Left colon (tissue), 2 donors: ENCODE results near the gene MEIKIN. TPM values are rescaled to one million over a fixed set of nuclear protein-coding genes. Genes with fewer than 3 reads are reported as not detected.
"Not testable (repeated sequence)": the region's sequence is repeated elsewhere in the genome, so short reads cannot be mapped to it uniquely, and the experiment has no call there.

ENCODE experiments used
- ATAC-seq: fragments of 200-7000 bp; cut with Tn5 transposase; one replicate; pipeline ENCODE4 v1.9.1; 2020; ENCODE audit warnings: mild to moderate bottlenecking, moderate library complexity
- DNase-seq, 2 donors: peaks; one replicate each; pipeline ENCODE4 v3.0.0-alpha.2; 2020
- intact Hi-C, 2 donors: fragments of 100-400 bp; cut with DNase I in 1 of 2; cut with micrococcal nuclease in 1 of 2; formaldehyde crosslinking; loops; one replicate each; pipeline versions ENCODE4 v1.11.2 to v1.14.0; 2022; cut with DNase I, micrococcal nuclease
- total RNA-seq, 2 donors: library from RNA; stranded (reverse); fragmentation: NEBNext Ultra II Directional; extraction: Animal tissue kit (Norgen Biotek cat#: 25700); gene quantifications; one replicate each; pipeline ENCODE4 v1.2.1, GENCODE V29; 2021
- donor health status: DM: no; HTN: no; CAD: no.
- donor health status: DM: yes; HTN: yes; CAD: no.

The MEIKIN gene
- total RNA-seq, 2 donors from 2014 or later: not detected

GRCh38 chr5:131932235-131932634 is 13.2 kb downstream of the MEIKIN start:
- DNase-seq (no peak), ATAC-seq (no peak)
- intact Hi-C loops: no loop called here

GRCh38 chr5:131928957-131929356 is 16.5 kb downstream of the MEIKIN start:
- intact Hi-C loops: no loop called here
- DNase-seq (no peak), ATAC-seq (no peak)

GRCh38 chr5:131926168-131926567 is 19.3 kb downstream of the MEIKIN start:
- ATAC-seq (no peak), DNase-seq (no peak)
- intact Hi-C loops: no loop called here

GRCh38 chr5:131916481-131916880 is 29.0 kb downstream of the MEIKIN start:
- ATAC-seq (no peak), DNase-seq (no peak)
- intact Hi-C loops: no loop called here

DNA sequence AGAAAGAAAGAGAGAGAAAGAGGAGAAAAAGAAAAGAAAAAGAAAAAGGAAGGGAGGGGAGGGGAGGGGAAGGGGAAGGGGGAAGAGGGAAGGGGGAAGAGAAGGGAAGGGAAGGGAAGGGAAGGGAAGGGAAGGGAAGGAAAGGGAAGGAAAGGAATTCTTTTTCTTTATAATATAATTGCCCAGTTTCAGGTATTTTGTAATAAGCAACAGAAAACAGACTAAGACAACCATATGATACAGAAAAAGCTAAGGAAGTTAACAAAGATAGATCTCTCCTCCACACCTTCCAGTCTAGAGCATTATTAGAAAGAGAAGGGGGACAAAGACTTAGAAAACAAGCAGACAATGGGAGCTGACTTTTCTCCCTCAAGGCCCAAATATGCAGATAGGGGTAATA is 31.0 kb downstream of the MEIKIN start:
- DNase-seq: no peak
- ATAC-seq: no peak
- intact Hi-C loops: no loop called here

GRCh38 chr5:131913603-131914002 is 31.9 kb downstream of the MEIKIN start:
- intact Hi-C loops: no loop called here
- DNase-seq (no peak), ATAC-seq (no peak)

GRCh38 chr5:131906668-131907067 is 38.8 kb downstream of the MEIKIN start:
- DNase-seq (no peak), ATAC-seq (no peak)
- intact Hi-C loops: no loop called here

- ATAC-seq, DNase-seq, intact Hi-C loops: not testable (repeated sequence)
Measured at GRCh38 chr5:131902266-131902665, 43.2 kb downstream of the MEIKIN start.

DNA sequence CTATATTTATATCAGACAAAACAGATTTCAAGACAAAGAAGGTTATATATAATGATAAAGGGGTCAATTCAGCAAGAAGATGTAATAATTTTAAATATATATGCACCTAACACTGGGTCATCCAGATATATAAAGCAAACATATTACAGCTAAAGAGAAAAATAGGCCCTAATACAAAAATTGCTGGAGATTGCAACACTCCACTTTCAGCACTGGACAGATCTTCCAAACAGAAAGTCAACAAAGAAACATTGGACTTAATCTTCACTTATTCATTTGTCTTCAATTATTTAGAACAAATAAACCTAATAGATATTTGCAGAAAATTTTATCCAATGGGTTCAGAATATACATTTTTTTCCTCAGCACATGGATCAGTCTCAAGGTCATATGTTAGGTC is 45.8 kb downstream of the MEIKIN start:
- intact Hi-C loops: no loop called here
- DNase-seq: no peak
- ATAC-seq: no peak

DNA sequence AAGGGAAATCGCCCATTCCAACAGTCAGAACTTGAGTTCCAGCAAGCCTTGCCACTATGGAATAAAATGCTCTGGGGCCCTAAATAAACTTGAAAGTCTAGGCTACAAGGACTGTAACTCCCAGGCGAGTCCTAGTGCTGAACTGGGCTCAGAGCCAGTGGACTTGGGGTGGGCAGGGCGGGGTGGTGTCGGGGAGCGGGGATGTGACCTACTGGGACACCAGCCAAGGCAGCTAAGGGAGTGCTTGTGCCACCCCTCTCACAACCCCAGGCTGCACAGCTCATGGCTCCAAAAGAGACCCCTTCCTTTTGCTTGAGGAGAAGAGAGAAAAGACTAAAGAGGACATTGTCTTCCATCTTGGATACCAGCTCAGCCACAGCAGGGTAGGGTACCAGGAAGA is 61.5 kb downstream of the MEIKIN start:
- ATAC-seq (no peak), DNase-seq (no peak)
- intact Hi-C loops: no loop called here

DNA sequence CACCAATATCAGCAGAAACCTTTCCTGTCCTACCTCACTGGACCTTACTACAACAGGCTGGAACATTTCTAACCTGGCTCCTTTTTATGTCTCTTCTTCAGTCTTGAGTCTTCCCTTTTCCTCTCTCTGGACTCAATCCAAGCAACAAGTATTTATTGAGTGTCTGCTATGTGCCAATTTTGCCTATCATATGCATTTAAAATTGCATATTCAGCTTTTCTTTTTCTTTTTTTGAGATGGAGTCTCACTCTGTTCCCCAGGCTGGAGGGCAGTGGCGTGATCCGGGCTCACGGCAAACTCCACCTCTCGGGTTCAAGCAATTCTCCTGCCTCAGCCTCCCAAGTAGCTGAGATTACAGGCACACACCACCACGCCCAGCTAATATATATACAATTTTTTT is 65.8 kb downstream of the MEIKIN start:
- intact Hi-C loops: no loop called here
- no peak for DNase-seq
- ATAC-seq: no peak

DNA sequence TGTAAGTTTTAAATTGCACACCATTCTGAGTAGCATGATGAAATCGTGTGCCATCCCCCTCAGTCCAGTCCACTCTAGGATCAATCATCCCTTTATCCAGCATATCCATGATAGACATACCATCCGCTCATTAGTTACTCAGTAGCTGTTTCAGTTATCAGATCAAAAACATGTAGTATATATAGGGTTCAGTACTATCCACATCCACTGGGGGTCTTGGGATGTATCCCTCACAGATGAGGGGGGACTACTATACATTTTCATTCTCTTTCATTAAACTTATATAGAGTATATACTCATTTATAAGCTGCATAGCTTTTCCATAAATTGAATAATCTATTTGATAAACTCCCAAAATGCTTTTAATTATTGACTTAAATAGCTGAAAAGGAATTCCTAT is 67.6 kb downstream of the MEIKIN start:
- ATAC-seq (no peak), DNase-seq (no peak)
- intact Hi-C loops: no loop called here

GRCh38 chr5:131871251-131871650 is 74.2 kb downstream of the MEIKIN start:
- intact Hi-C loops, DNase-seq, ATAC-seq: not testable (repeated sequence)

DNA sequence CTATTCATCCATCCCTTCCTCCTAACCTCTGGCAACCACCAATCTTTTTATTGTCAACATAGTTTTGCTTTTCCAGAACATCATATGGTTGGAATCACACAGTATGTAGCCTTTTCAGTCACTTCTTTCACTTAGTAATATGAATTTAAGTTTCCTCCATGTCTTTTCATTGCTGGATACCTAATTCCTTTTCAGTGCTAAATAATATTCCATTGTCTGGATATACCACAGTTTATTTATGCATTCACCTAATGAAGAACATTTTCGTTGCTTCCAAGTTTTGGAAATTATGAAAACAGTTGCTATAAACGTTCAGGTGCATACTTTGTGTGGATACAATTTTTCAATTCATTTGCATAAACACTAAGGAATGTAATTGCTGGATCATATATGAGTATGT is 77.9 kb downstream of the MEIKIN start:
- ATAC-seq (no peak), DNase-seq (no peak)
- intact Hi-C loops: no loop called here

DNA sequence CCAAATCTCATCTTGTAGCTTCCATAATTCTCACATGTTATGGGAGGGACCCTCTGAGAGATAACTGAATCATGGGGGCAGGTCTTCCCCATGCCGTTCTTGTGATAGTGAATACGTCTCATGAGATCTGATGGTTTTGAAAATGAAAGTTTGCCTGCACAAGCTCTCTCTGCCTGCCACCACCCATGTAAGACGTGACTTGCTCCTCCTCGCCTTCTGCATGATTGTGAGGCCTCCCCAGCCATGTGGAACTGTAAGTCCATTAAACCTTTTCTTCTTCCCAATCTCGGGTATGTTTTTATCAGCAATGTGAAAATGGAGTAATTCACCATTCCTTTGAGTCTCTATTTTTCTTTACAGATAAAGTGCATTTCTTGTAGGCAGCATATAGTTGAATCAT is 81.8 kb downstream of the MEIKIN start:
- no peak for DNase-seq
- no peak for ATAC-seq

GRCh38 chr5:131857388-131857787 is 88.1 kb downstream of the MEIKIN start:
- DNase-seq (no peak), ATAC-seq (no peak)
- intact Hi-C loops: no loop called here

More for the DNA sequence above, 81.8 kb downstream of the MEIKIN start:
- intact Hi-C loops: no loop called here

- ATAC-seq (no peak), DNase-seq (no peak)
- intact Hi-C loops: no loop called here
Measured at GRCh38 chr5:131855452-131855851, 90.0 kb downstream of the MEIKIN start.

DNA sequence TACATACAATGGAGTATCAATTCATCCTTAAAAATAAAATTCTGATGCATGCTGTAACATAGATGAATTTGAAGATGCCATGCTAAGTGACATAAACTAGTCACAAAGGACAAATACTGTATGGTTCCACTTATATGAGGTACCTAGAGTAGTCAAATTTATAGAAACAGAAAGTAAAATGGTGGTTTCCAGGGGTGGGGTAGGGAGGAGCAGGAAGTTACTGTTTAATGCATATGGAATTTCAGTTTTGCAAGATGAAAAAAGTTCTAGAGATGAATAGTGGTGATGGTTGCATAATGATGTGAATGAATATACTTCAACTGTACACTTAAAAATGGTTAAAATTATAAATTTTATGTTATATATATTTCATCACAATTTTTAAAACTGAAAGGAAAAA is 91.3 kb downstream of the MEIKIN start:
- intact Hi-C loops: no loop called here
- ATAC-seq (no peak), DNase-seq (no peak)

GRCh38 chr5:131848662-131849061 is 96.8 kb downstream of the MEIKIN start:
- no peak for DNase-seq
- no peak for ATAC-seq
- intact Hi-C loops: no loop called here

DNA sequence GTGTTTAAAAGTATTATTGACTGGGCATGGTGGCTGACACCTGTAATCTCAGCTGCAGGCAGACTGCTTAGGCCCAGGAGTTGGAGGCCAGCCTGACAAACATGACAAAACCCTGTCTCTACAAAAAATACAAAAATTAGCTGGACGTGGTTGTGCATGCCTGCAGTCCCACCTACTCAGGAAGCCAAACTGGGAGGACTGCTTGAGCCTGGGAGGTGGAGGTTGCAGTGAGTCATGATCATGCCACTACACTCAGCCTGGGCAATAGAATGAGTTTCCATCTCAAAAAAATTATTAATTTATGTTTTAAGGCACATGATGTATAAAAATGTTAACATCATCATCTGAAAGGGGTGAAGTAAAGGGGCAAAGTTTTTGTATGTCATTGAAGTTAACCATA is 98.9 kb downstream of the MEIKIN start:
- intact Hi-C loops: no loop called here
- DNase-seq (no peak), ATAC-seq (no peak)

GRCh38 chr5:131845828-131846227 is 99.6 kb downstream of the MEIKIN start:
- intact Hi-C loops: no loop called here
- ATAC-seq (no peak), DNase-seq (no peak)

- intact Hi-C loops, DNase-seq, ATAC-seq: not testable (repeated sequence)
Measured at GRCh38 chr5:131842971-131843370, 102.5 kb downstream of the MEIKIN start.
